K562 (cell line): ENCODE measurements around the gene DGCR8. TPM values are rescaled to one million over a fixed set of nuclear protein-coding genes. Genes with fewer than 3 reads are reported as not detected.
A peak's percentile ranks its signal among the peaks of the same experiment; 100 is the strongest.

Source experiments
- ARID3B ChIP-seq: fragments of 250-450 bp; sonication (Bioruptor Pico); IDR thresholded peaks from 2 replicates; pipeline ENCODE4 v1.4.0; 2020; ENCODE audit warnings: borderline replicate concordance
- ATF1 ChIP-seq, 2 experiments: fragments of 450-650 bp in 1 of 2; IDR thresholded peaks; 2 replicates each; pipeline ENCODE4 v1.6.1; 2016; ENCODE audit warnings: missing compliant biosample characterization in 1 of 2, missing genetic modification characterization in 1 of 2
- ATF3 ChIP-seq, 2 experiments: fragments of 450-650 bp in 1 of 2; sonication (generic) in 1 of 2; formaldehyde crosslinking in 1 of 2; IDR thresholded peaks in 1 of 2; conservative IDR thresholded peaks in 1 of 2; 2 replicates each; pipeline versions ENCODE4 v1.6.1 to v1.8.1; 2016 to 2023; ENCODE audit warnings: mild to moderate bottlenecking in 2 of 2, moderate library complexity in 2 of 2, inconsistent platforms in 1 of 2, missing genetic modification reagents in 1 of 2
- CREB3L1 ChIP-seq: fragments of 450-650 bp; IDR thresholded peaks from 2 replicates; pipeline ENCODE4 v1.6.1; 2014; ENCODE audit warnings: low read depth, mild to moderate bottlenecking, moderate library complexity, borderline replicate concordance
- SFPQ ChIP-seq: fragments of 200-400 bp; formaldehyde crosslinking; IDR thresholded peaks from 2 replicates; pipeline ENCODE4 v1.6.1; 2017; ENCODE audit warnings: mild to moderate bottlenecking, low read depth, low read length, moderate library complexity
- SMAD4 ChIP-seq: fragments of 250-450 bp; sonication (Bioruptor Pico); conservative IDR thresholded peaks from 2 replicates; pipeline ENCODE4 v1.8.0; 2021; ENCODE audit warnings: inconsistent platforms, mild to moderate bottlenecking, moderate library complexity
- U2AF1 ChIP-seq: fragments of 200-400 bp; formaldehyde crosslinking; optimal IDR thresholded peaks from 2 replicates; pipeline ENCODE3; 2017; ENCODE audit warnings: mild to moderate bottlenecking, low read depth, low read length, moderate library complexity
- XRCC3 ChIP-seq: fragments of 450-650 bp; IDR thresholded peaks from 2 replicates; pipeline ENCODE4 v1.6.1; 2017; ENCODE audit warnings: mild to moderate bottlenecking, moderate library complexity
- ZBTB33 ChIP-seq: sonication (generic); formaldehyde crosslinking; IDR thresholded peaks from 2 replicates; pipeline ENCODE4 v1.8.1; 2023; ENCODE audit warnings: mild to moderate bottlenecking, missing genetic modification reagents
- ZNF609 ChIP-seq: sonication (generic); formaldehyde crosslinking; IDR thresholded peaks from 2 replicates; pipeline ENCODE4 v1.8.1; 2023; ENCODE audit warnings: missing genetic modification reagents, mild to moderate bottlenecking, borderline replicate concordance
- ZNF707 ChIP-seq: fragments of 250-450 bp; sonication (Bioruptor Pico); conservative IDR thresholded peaks from 2 replicates; pipeline ENCODE4 v1.8.0; 2022; ENCODE audit warnings: inconsistent platforms, mild to moderate bottlenecking, moderate library complexity
- polyA plus RNA-seq, 8 experiments: library from polyadenylated mRNA; depleted of rRNA in 4 of 8; stranded (reverse) in 5 of 8; unstranded in 3 of 8; fragments of >200 nt; fragmentation: Nextera tagmentation in 2 of 8; fragmentation: Illumina TruSeq in 1 of 8; extraction: Ambion mirVana in 2 of 8; extraction: Trizol in 1 of 8; gene quantifications; 2 replicates each; pipeline versions ENCODE4 v1.2.1 to v1.2.3, GENCODE V29; 2011 to 2014; ENCODE audit warnings: inconsistent platforms in 1 of 8, missing spikeins in 1 of 8
- total RNA-seq, 7 experiments: library from RNA; depleted of rRNA in 6 of 7; stranded (reverse); fragments of >200 nt in 6 of 7; fragmentation: Illumina TruSeq in 2 of 7; extraction: Trizol in 2 of 7; gene quantifications; 2 replicates each; pipeline versions ENCODE4 v1.2.1 to v1.2.3, GENCODE V29; 2011 to 2021; ENCODE audit warnings: low replicate concordance in 1 of 7

Gene DGCR8
- total and polyA plus RNA-seq, 9 of the 15 experiments (the other 6 are each of a cell fraction or from before 2014, with no cell fraction given), result 5.9 to 144 (median 80.1) TPM

- TF ChIP-seq ATF3 (IDR thresholded peaks at IDR 0.05) (no peak), ATF3 (CRISPR knock-in tag; conservative IDR thresholded peaks at IDR 0.05) (peak; percentile 63), XRCC3 (no peak), ZNF707 (no peak), U2AF1 (no peak), SFPQ (no peak), CREB3L1 (no peak), ZNF609 (CRISPR knock-in tag) (no peak), SMAD4 (CRISPR knock-in tag) (no peak), ARID3B (CRISPR knock-in tag) (no peak), ZBTB33 (CRISPR knock-in tag) (no peak), ATF1 (CRISPR knock-in tag; IDR thresholded peaks at IDR 0.05) (no peak; the same call in 1 of the 2 replicates), ATF1 (tag; IDR thresholded peaks at IDR 0.05) (peak; percentile 63)
Observed at GRCh38 chr22:20131859-20132685, 52.0 kb downstream of the DGCR8 start (continued).
